OCI-LY7 (cell line): ENCODE measurements around the gene CDC20.

Experiments used
- CTCF ChIP-seq: fragments of 200-600 bp; sonication (generic); conservative IDR thresholded peaks from 2 replicates; pipeline ENCODE4 v1.5.1; 2014; ENCODE audit warnings: mild to moderate bottlenecking, antibody characterized with exemption, low read length, moderate library complexity, mixed read lengths
- EZH2phosphoT487 ChIP-seq: fragments of 200-600 bp; sonication (generic); IDR thresholded peaks from 2 replicates; pipeline ENCODE4 v1.6.1; 2018; ENCODE audit warnings: low read depth, borderline replicate concordance, mild to moderate bottlenecking, mixed run types, antibody characterized with exemption, low read length, moderate library complexity, mixed read lengths

- no peak for TF ChIP-seq CTCF
- TF ChIP-seq EZH2phosphoT487 = no peak
Measured at GRCh38 chr1:43318831-43319230, 40.0 kb upstream of the CDC20 start.
